OCI-LY3 (cell line): ENCODE results near the gene RAD21L1.

Experiments used
- H2AFZ ChIP-seq: fragments of 200-600, 300-600 bp; shearing (Covaris generic); 2 replicates; pipeline ENCODE4 v1.6.0; 2014; ENCODE audit warnings: antibody characterized with exemption, low read depth, low read length
- H3K27ac ChIP-seq: fragments of 200-600, 300-600 bp; sonication (generic); 2 replicates; pipeline ENCODE4 v1.5.1; 2014; ENCODE audit warnings: mild to moderate bottlenecking, low read length, moderate library complexity, mixed read lengths
- H3K27me3 ChIP-seq: fragments of 200-600, 300-600 bp; sonication (generic); 2 replicates; pipeline ENCODE4 v1.6.1; 2014; ENCODE audit warnings: low read depth, low read length, mixed read lengths
- H3K36me3 ChIP-seq: fragments of 200-600, 300-600 bp; sonication (generic); replicated peaks from 2 replicates; pipeline ENCODE3; 2014; ENCODE audit warnings: low read depth, low read length, mixed read lengths
- H3K4me1 ChIP-seq: fragments of 300-600, 200-600 bp; sonication (generic); 2 replicates; pipeline ENCODE4 v1.6.1; 2014; ENCODE audit warnings: low read length, mixed read lengths
- H3K4me2 ChIP-seq: fragments of 200-600, 300-600 bp; sonication (generic); 2 replicates; pipeline ENCODE4 v1.6.1; 2014; ENCODE audit warnings: low read length, mixed read lengths
- H3K4me3 ChIP-seq: fragments of 300-600, 200-600 bp; sonication (generic); 2 replicates; pipeline ENCODE4 v1.5.1; 2014; ENCODE audit warnings: antibody characterized with exemption, mild to moderate bottlenecking, low read length, moderate library complexity
- H3K79me2 ChIP-seq: fragments of 300-600, 200-600 bp; shearing (Covaris generic); 2 replicates; pipeline ENCODE4 v1.6.1; 2014; ENCODE audit warnings: mild to moderate bottlenecking, low read length, mixed read lengths
- H3K9ac ChIP-seq: fragments of 300-600, 200-600 bp; shearing (Covaris generic); 2 replicates; pipeline ENCODE4 v1.6.0; 2014; ENCODE audit warnings: mild to moderate bottlenecking, low read length, moderate library complexity
- H3K9me3 ChIP-seq: fragments of 200-600, 300-600 bp; shearing (Covaris generic); 2 replicates; pipeline ENCODE4 v1.6.1; 2014; ENCODE audit warnings: low read length, mixed read lengths; ENCODE audit not compliant: insufficient read depth
- H4K20me1 ChIP-seq: fragments of 200-600, 300-600 bp; sonication (generic); 2 replicates; pipeline ENCODE4 v1.6.1; 2016; ENCODE audit warnings: low read length, mixed read lengths; ENCODE audit not compliant: insufficient read depth
- CTCF ChIP-seq: fragments of 200-600, 300-600 bp; sonication (generic); IDR thresholded peaks from 2 replicates; pipeline ENCODE4 v1.5.1; 2014; ENCODE audit warnings: antibody characterized with exemption, low read length, low read depth
- EZH2phosphoT487 ChIP-seq: fragments of 200-600 bp; shearing (Covaris generic); IDR thresholded peaks from 2 replicates; pipeline ENCODE4 v1.6.1; 2018; ENCODE audit warnings: antibody characterized with exemption, mixed run types, low read depth

The RAD21L1 gene

DNA sequence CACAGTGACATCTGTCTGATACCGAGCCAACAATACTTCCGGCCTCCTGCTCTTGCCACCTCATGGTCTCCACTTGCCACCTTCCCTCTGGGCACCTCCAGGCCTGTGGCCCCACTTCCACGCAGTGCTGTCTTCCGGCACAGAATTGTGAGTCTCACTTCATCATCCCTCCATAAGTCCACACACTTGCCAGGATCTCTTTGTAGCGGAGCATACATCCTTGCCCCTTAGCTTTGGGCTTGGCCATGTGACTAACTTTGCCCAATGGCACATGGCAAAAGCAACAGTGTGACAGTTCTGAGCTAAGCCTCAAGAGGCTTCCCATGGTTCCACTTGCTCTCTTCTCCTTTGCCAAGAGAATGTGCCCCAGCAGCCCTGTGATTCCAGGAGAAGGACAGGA, 27.1 kb upstream of the RAD21L1 start:
- H3K4me2 ChIP-seq = no peak overlapping the region
- H2AFZ ChIP-seq = no peak overlapping the region
- TF ChIP-seq CTCF = no peak
- no peak for TF ChIP-seq EZH2phosphoT487

DNA sequence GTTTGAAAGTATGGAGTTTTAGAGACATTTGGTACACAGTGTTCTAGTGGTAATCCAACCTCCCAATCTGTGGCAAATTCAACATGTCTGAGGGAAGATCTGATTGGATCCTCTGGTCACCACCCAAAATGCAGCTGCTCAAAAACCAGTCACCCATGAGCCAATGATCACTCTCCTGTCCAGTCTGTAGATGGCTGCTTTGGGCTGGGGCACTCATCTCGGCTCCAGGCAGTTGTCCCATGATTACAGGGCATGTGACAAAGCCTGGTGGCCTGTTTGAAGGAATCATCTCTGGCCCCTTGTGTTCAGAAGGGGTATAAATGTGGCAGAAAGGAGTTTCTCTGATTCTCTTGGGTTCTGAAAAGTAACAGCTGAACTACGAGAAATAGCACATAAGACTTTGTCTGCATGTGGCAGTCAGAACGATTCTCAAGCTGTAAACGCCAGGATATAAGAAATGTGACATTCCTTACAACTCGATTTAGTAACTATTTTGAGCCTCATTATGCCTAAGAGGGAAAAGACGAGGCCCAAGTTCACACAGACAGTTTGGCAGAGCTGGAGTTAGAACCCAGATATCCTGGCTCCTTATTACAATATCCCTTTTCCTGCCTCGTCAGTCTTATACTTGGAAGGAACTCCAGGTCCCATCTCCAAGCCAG, 26.5 kb upstream of the RAD21L1 start:
- Histone ChIP-seq H4K20me1 (no peaks in the 10 kb centered on the region), H3K4me1 (no peaks in the 10 kb centered on the region), H3K36me3 (no peaks in the 10 kb centered on the region), H3K4me2 (no peak overlapping the region), H2AFZ (no peak overlapping the region), H3K79me2 (no peaks in the 10 kb centered on the region), H3K9ac (no peak overlapping the region), H3K27me3 (peaks cover 3% of the 10 kb centered on the region; the same call in 1 of the 2 replicates), H3K9me3 (no peaks in the 10 kb centered on the region), H3K27ac (no peak overlapping the region), H3K4me3 (no peak overlapping the region)
- TF ChIP-seq EZH2phosphoT487 (no peak), CTCF (no peak)

More for the DNA sequence above, 27.1 kb upstream of the RAD21L1 start:
- Histone ChIP-seq H3K79me2 (no peaks in the 10 kb centered on the region), H3K36me3 (no peaks in the 10 kb centered on the region), H3K9me3 (no peaks in the 10 kb centered on the region), H3K9ac (no peak overlapping the region), H4K20me1 (no peaks in the 10 kb centered on the region), H3K4me1 (no peaks in the 10 kb centered on the region), H3K27me3 (peaks cover 3% of the 10 kb centered on the region; the same call in 1 of the 2 replicates), H3K27ac (no peak overlapping the region), H3K4me3 (no peak overlapping the region)

- no peaks in the 10 kb centered on the region for H4K20me1 ChIP-seq
- H3K9me3 ChIP-seq = no peaks in the 10 kb centered on the region
- H3K4me2 ChIP-seq = no peak overlapping the region
- no peak overlapping the region for H3K4me3 ChIP-seq
- no peak overlapping the region for H3K27ac ChIP-seq
- H3K9ac ChIP-seq = no peak overlapping the region
- no peaks in the 10 kb centered on the region for H3K79me2 ChIP-seq
- no peak overlapping the region for H2AFZ ChIP-seq
- H3K27me3 ChIP-seq = peaks cover 3% of the 10 kb centered on the region; the same call in 1 of the 2 replicates
- TF ChIP-seq CTCF = no peak
- TF ChIP-seq EZH2phosphoT487 = no peak
- no peaks in the 10 kb centered on the region for H3K36me3 ChIP-seq
- H3K4me1 ChIP-seq = no peaks in the 10 kb centered on the region
Measured at GRCh38 chr20:1199964-1200363, 25.9 kb upstream of the RAD21L1 start.

GRCh38 chr20:1202762-1203504, 22.9 kb upstream of the RAD21L1 start, which contains the start of gene C20orf202:
C20orf202 (plus strand) TSS chr20:1203454; CDS start chr20:1203586, 132 bp downstream.
- Histone ChIP-seq H3K4me1 (no peaks in the 10 kb centered on the region), H3K4me3 (no peak within 1 kb of the TSS), H2AFZ (no peak within 1 kb of the TSS), H3K79me2 (no peaks in the 10 kb centered on the region), H3K36me3 (no peaks in the 10 kb centered on the region), H3K27me3 (peaks cover 3% of the 10 kb centered on the region; the same call in 1 of the 2 replicates), H3K9ac (no peak within 1 kb of the TSS), H4K20me1 (no peaks in the 10 kb centered on the region), H3K27ac (no peak within 1 kb of the TSS), H3K9me3 (no peaks in the 10 kb centered on the region), H3K4me2 (no peak within 1 kb of the TSS)
- TF ChIP-seq EZH2phosphoT487 (no peak), CTCF (no peak)
